ENCODE results near the gene ANHX.

GRCh38 chr12:133264173-133264572 lies 28.5 kb upstream of the ANHX start:
- TF ChIP-seq EZH2 (IDR thresholded peaks at IDR 0.05; ENCODE audit: low read depth) (no peak), CTCF (conservative IDR thresholded peaks at IDR 0.05) (no peak)

Data from PC-9 (cell line).